Measurements from ENCODE around the gene ZNF423. TPM values are rescaled to one million over a fixed set of nuclear protein-coding genes. Genes with fewer than 3 reads are reported as not detected.

ZNF423 gene
- total RNA-seq, 1 experiment from 2014 or later: 0.49 TPM

GRCh38 chr16:49806446-49806845, 49.5 kb downstream of the ZNF423 start:
- DNase-seq (ENCODE audit: low read depth, low spot score): no peak
- H3K27me3 ChIP-seq (ENCODE audit: control insufficient read depth, insufficient read depth, low read length): no peaks in the 10 kb centered on the region
- TF ChIP-seq TCF7L2 (IDR thresholded peaks at IDR 0.05; ENCODE audit: low read depth, low read length) (no peak), CTCF (IDR thresholded peaks at IDR 0.05) (no peak), POLR2AphosphoS5 (IDR thresholded peaks at IDR 0.05; ENCODE audit: low read depth, low read length) (no peak), SIN3A (IDR thresholded peaks at IDR 0.05; ENCODE audit: borderline replicate concordance, insufficient read depth, low read depth, low read length) (no peak), REST (IDR thresholded peaks at IDR 0.05; ENCODE audit: insufficient read depth in 1 of 2, low read depth in 2 of 2, low read length in 1 of 2) (no peak)
- H3K9me3 ChIP-seq (ENCODE audit: control insufficient read depth, insufficient read depth, low read depth, low read length): no peaks in the 10 kb centered on the region
- intact Hi-C loops (cut with micrococcal nuclease; ENCODE audit: unreplicated experiment): no loop called here
- POLR2A ChIA-PET: no interaction called here
- H3K4me3 ChIP-seq (ENCODE audit: low read depth in 2 of 2, low read length in 2 of 2): no peak overlapping the region
- no peak for ATAC-seq
- no peak overlapping the region for H3K27ac ChIP-seq (ENCODE audit: low read length)
- CTCF ChIA-PET: no interaction called here
- in situ Hi-C loops (cut with HindIII; ENCODE audit: low pct_unique_long_range_greater_than_20kb, low sequenced_read_pairs): no loop called here
- H3K4me1 ChIP-seq (ENCODE audit: control insufficient read depth, insufficient read depth, low read length): no peaks in the 10 kb centered on the region
- no TSS peak for BruUV-seq (replicated peaks)
- H3K36me3 ChIP-seq (ENCODE audit: control insufficient read depth, insufficient read depth, low read length): no peaks in the 10 kb centered on the region

- no peaks in the 10 kb centered on the region for H3K9me3 ChIP-seq (ENCODE audit: control insufficient read depth, insufficient read depth, low read depth, low read length)
- no peaks in the 10 kb centered on the region for H3K4me1 ChIP-seq (ENCODE audit: control insufficient read depth, insufficient read depth, low read length)
- no peak overlapping the region for H3K4me3 ChIP-seq (ENCODE audit: low read depth in 2 of 2, low read length in 2 of 2)
- no peaks in the 10 kb centered on the region for H3K27me3 ChIP-seq (ENCODE audit: control insufficient read depth, insufficient read depth, low read length)
- ChIA-PET CTCF (no interaction called here), POLR2A (no interaction called here)
- TF ChIP-seq REST (IDR thresholded peaks at IDR 0.05; ENCODE audit: insufficient read depth in 1 of 2, low read depth in 2 of 2, low read length in 1 of 2) (no peak), SIN3A (IDR thresholded peaks at IDR 0.05; ENCODE audit: borderline replicate concordance, insufficient read depth, low read depth, low read length) (no peak), POLR2AphosphoS5 (IDR thresholded peaks at IDR 0.05; ENCODE audit: low read depth, low read length) (no peak), CTCF (IDR thresholded peaks at IDR 0.05) (no peak), TCF7L2 (IDR thresholded peaks at IDR 0.05; ENCODE audit: low read depth, low read length) (no peak)
- BruUV-seq (replicated peaks): no TSS peak
- in situ Hi-C loops (cut with HindIII; ENCODE audit: low pct_unique_long_range_greater_than_20kb, low sequenced_read_pairs) (no loop called here), intact Hi-C loops (cut with micrococcal nuclease; ENCODE audit: unreplicated experiment) (no loop called here)
- no peaks in the 10 kb centered on the region for H3K36me3 ChIP-seq (ENCODE audit: control insufficient read depth, insufficient read depth, low read length)
- ATAC-seq: no peak
- H3K27ac ChIP-seq (ENCODE audit: low read length): no peak overlapping the region
- DNase-seq (ENCODE audit: low read depth, low spot score): no peak
These were observed 54.6 kb downstream of the ZNF423 start for GRCh38 chr16:49801290-49801689.
